GM04504 (cell line): ENCODE data around the gene BACH1.

Experiments
- DNase-seq: peaks from one replicate; pipeline ENCODE4 v3.0.0-alpha.2; 2012; ENCODE audit warnings: low read depth

Gene BACH1

DNA sequence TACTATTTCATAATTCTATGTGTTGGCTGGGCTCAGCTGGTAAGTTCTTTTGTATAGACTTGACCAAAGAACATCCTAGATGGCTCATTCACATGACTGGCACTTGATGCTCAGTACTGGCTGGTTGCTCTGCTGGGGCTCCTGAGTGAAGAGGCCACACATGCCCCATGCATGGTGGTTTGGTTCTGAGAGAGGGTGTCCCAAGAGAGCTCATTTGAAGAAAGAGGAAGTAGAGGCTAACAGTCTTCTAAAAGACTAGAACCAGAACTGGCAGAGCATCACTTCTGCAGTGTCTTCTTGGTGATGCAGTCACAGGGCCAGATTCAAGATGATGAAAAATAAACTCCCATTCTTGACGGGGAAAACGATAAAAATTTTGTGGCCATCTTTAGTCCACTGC, 5.2 kb upstream of the BACH1 start:
- DNase-seq = no peak

DNA sequence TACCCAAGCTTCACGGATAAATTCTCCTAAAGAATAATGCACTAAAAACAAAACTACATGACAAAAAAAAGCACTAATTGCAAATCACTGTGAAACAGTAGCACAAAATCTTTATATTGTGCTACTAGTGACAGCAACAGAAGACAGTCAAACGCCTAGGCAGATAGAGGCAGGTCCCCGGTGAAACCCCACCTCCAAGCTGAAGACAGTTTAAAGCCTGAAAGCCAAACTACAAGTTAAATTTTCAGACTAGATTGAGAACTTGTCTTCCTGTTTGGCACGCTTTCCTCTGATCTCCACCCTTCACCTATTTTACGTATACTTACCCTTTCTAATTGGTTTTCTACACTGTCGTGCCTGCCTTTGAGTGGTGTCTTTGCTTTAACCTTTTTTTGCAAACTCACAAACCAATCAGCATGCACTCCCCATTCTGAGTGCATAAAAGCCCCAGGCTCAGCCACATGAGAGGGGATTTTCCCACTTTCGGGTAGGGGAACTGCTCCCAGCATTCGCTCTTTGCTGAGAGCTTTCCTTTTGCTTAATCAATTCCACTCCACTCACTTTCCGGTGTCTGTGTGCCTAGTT, 3.6 kb upstream of the BACH1 start:
- no peak for DNase-seq

DNA sequence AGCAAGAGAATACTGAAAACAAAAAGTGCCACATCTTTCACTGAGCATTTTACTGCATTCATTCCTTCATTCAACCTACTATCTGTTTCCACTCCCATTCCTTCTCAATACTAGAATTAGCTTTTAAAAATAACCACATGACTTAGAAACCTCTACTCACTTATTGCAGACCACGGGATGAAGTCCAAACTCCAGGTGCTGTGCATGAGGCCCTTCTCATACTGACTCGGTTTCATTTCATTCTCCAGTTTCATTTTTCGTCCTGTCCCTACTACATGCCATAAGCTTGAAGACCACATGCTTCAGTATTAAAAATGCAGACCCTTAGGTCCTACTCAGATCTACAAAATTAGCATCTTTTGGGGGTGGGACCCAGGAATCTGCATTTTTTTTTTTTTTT, 2.3 kb upstream of the BACH1 start:
- DNase-seq = no peak

DNA sequence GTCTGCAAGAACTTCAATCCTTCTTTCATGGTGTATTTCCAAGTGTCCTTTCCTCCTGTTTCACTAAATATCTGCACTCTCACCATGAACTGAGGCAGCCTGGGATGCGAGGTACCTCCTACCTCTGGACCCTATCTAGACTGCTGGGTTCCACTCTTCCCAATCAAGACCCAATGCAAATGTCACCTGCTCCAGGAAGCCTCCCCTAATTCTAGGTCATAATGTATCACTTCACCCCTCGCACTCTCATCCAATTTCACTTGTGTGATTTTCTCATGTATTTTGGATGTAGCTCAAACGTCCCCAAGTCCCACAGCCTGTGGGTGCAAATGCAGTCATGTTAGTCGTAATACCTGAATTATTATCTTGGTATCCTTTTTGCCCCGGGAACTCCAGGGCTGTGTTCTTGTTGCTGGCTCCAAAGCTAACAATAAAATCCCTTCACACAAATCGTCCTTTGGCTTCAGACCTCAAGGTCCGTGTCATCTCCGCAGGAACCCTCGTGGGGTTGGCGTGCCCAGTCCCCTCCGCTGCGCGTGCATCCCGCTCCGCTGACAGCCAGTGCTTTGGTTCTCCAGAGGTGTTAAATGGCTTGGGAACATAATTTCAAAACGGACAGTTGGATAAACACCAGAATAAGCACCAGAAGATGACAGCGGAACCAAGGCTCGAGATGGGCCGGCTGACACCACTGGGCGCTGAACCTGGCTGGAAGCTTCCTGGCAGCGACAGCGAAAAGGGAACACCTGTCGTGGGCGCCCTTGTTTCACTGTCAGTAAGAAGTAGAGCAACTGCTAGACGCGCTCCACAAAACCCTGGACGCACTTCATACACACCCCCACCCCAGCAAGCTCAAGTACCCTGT, 1.0 kb upstream of the BACH1 start:
- DNase-seq = no peak

DNA sequence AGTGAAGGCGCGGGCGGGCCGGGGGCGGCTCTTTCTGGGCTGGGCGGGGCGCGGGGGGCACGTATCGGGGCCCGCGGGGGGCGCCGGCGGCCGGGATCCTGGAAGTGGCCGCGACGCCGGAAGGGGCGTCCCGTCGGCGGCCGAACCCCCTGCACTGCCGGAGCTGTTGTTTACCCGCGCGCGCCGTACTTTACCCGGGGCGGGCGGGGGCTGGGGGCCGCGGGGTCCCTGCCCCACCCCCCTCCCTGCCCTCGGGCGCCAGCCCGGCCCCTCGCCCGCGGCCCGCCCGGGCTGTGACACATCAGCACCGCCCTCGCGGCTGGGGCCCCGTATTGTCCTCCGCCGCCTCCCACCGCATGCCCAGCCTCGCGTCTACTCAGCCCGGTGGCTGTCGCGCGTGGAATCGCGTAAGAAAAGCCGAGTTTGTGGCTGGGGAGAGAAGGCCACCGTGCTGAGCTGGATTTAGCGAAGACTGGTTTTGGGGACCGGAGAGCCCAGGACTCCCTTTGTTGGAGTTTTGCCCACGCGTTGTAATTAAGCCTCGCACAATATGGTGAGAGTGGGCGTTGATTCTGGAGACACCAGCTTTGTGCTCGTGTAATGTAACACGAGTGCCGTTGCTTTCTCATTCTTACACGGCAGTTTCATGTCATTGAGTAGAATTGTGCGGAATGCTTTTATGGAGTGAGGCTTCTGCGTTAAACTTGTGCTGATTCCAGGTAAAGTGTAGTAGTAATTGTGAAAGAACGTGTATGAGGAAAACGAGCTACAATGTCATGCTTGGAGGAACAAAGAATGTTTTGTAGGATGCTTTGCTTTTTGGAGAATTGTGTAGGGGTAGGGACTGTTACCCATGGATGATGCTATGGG, 559 bp downstream of the BACH1 start:
- no peak for DNase-seq

DNA sequence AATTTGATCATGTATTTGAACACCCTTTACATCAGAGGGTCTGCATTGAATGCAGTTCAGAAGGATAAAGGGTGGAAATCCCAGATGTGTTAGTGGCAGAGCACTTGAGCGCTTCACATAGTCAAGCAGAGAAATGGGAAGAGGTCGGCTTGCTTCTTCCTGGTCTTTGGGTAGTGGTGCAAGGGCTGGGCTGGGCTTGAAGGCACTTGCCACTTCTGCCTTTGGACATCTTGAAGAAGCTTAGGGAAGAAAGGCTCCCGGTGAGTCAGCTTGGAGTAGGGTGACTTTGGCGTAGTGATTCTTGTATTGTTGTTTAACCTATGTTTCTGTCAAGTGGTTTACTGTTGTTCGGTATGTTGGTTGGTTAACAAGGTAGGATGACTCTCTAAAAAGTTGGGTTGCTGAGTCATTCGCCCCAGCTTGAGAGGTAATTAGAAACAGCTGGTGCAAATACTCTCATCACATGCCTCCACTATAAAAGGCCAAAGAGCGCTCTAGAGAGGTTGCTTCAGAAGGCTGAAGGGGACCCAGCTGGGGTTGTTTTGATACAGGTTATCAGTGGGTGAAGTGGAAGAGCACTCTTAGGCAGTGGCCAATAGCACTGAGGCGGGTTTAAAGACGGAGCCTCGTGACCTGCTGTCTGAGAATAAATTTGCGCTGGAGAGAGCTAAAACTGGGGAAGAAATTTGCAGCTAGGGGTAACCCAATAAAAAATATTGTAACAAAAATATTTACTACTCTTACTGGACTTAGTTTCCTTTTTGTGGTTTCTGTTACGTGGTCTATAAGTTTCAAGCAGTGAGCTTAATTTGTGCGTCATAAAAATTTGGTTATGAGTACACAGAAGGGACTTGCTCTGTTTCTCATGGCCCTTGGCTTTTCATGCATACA, 1.4 kb downstream of the BACH1 start:
- DNase-seq = peak; percentile 90

DNA sequence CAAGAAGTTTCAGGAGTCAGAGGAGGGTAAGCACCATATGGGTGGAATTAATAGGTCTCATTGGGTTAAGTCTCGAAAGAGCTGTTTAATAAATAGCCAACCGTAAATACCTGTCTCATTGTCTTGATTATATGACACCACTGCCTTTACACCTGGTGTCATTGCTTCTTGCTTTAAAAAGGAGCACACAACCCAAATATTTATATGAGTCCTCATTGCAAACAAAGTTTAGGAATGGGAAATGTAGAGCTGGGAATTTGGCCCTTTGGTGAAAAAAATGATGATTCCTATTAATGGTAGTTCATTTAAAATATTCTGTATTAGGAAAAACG, 2.1 kb downstream of the BACH1 start:
- DNase-seq = no peak

DNA sequence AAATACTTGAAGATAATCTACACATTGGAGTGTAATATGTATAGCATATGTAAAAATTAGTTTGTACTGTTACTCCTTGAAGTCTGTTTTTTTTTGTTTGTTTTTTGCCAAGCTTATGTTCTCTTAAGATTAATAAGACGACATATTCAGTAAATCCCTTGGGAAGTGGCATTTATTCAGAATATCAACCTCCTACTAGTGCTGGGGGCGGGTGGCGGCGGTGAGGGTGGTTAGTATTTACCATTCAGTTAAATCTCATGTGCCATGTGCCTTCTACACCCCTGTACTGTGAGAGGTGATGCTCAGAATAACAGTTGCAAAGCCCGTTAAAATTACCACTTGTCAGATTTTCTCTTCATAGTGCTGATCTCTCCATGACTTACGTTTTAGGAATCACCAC, 3.0 kb downstream of the BACH1 start:
- DNase-seq = no peak

DNA sequence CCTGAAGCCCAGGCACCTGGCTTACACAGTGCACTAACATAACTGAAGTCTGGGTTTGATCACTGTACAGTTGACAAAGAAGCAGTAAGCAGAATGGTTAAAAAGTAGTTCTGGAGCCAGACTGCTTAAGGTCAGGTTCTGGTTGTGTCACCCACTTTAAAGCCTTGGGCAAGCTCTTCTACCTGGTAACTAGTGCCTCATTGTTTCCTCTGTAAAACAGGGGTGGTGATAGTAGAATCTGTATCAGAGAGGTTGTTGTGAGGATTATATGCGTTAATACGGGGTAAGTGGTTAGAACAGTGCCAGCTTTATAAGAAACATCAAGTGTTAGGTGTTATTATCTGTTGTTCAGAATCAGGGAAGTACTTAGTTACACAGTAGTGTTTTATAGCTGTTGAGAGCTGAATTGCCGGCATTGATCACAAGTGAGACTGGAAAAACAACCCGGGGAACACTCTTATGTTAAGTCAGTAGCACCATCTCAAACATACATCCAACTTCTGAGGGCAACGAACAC, 3.7 kb downstream of the BACH1 start:
- DNase-seq = no peak

DNA sequence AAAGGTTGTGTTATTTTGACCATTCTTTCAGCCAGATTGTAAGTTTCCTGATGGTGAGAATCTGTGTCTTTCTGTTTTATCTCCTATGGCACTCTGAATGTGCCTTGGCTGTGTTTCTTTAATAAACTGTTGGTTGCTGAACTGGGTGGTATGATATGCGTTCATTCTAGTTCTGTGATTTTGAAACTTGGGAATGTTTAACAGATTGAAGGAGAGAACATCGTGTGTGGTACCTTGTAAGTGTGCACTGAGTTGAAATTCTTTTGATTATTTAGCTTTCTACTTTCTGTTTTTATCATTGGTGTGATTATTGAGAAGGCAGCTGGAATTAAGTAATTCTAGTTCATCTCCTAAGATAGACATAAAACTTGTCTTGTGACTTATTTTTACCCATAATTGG, 4.6 kb downstream of the BACH1 start:
- no peak for DNase-seq

DNA sequence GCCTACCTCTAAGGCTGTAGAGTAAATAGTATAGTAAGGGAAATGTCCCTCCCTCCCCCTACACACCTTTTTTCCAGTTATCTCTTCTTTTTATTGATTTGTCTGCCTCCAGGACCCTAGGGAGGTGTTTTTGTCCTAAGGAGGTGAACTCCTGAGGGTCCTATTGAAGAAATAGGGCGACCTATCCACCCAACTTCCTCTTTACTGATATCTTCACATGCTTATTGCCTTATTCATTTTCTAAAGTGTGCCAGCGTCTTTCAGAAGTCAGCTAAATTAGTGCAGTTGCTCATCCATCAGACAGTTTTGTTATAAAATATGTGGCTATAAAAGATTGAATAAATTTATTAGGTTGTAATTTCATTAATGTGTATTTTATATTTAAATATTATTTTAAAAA, 5.9 kb downstream of the BACH1 start:
- DNase-seq = no peak

DNA sequence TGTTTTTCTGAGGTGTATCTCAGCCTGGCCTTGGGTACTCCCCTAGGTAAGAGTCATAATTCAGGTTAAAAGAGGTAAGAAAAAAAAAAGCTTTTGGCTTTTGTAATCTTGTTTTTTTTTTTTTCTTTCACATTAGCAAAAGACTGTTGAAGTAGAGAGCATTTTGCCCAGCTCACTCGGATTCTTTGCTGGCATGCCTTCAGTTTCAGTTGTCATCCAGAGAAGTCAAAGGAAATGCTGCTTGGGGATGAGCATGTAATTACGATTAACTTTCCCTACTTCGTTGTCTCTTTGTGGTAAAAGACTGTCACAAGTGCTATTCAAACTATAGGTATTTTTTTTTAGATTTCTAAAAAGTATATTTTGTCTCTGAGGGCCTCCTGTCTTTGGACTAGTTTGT, 6.3 kb downstream of the BACH1 start:
- no peak for DNase-seq

DNA sequence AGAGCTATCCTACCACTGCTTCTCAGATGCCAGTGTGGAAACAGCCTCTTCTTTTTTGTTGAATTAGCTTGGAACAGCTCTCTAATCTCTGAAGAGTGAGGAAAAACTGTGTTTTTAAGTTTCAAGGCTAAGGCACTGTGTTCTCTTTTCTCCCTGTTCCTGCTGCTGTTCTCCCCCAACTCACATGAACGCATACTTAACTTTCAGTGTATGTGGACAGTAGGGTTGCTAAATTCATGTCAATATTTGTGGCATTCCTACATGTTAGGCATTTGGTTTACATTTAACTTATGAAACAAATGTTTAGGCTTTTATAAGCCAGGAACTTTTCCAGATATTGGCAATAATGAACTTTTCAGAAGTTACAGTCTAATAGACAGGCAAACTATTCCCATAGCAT, 6.8 kb downstream of the BACH1 start:
- no peak for DNase-seq

DNA sequence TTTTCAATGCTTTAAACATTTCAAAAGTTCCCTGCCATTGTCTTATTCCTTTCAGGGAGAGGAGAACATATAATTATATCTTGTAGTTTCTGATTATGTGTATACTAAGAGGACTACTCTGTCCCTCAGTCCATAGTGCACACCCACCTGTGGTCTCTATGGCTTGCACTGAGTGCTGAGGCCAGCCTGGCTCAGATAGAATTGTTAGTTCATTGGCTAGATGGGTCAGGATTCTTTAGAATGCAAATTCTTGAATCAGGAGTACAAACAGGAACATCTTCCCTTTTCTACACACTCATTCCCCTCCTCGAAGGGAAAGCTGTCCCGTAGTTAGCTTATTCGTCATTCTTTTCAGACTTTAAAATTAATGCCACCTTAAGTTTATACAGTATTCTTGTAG, 8.2 kb downstream of the BACH1 start:
- DNase-seq = no peak

DNA sequence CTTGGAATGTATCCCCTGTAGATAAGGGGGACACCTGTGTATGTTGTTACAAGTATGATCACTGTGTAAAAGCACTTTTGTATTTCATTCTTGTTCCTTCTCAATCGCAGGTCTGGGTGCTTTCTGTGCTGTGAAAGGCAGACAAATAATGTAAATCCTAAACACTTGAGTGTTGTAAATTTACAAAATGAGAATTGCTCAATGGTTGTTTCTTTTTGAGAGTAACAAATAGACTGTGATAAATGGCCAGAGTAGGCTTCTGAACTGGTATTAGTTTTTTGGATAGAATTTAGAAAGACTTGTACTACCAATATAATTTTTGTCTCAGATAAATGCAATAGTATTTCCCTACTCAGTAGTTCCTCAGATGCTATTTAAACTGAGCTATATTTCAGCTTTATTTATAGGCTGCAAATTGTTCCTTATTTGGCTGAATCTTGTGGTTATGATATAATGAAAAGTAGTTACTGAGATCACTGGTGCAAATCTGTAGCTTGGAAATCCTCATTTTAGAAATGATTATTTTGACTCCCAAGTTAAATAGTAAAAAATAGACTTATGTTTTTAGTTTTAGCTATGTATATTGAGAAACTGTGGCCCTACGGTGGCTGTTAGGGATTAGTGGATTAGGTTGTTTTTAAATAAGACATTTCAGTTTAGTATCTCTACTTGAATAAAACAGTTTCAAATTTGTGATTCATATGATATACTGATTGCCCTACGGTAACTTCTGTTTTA, 9.2 kb downstream of the BACH1 start:
- DNase-seq = no peak

DNA sequence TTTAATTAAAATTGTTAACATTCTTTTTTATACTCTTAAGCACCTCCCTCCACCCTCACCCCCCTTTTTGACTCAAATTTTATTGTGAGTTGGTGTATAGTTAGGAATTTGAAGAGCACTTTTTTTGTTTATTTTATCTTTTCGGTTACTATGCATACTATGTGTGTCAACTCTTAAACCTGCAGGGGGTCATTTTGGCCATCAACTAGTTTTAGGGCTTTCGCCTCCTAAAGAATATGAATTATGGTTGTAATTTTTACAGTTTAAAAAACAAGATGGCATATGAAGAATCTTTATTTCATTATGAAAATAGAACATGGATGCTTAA, 9.7 kb downstream of the BACH1 start:
- no peak for DNase-seq

DNA sequence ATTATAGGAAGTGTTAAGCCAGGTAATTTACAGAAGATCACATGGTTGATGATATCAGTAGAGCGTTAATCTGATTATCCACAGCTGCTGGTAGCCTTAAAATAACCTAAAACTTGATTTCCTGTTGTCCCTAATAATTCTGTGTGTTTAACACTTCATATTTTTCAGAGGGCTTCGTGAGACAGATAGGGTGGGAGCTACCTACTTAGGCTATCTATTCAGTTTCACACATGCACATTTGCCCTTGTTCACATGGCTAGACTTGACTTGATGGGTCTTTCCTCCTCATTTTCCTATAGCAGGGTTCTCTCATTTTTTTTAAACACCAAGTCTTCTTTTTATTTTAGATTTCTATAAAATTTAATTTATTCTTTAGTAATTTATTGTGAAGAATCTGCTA, 11.0 kb downstream of the BACH1 start:
- DNase-seq = no peak

DNA sequence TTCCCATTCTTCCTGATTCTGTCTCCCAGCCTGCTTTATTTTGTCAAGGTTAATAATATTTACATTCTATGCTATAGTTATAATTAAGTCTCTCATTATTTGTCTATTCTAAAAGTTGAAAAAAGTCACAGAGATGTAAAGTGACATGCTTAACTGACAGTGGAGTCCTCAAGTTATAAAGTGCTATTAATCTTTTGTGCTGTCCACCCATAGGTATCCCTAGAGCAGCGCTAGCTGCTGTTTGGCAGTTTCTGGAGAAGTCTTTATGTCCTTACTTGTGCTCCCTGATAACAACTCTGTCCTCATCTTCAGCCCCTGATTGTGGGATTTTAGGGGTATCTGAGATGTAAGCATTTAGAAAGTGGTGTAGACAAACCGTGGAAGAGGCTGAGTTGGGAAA, 13.1 kb downstream of the BACH1 start:
- DNase-seq = no peak

DNA sequence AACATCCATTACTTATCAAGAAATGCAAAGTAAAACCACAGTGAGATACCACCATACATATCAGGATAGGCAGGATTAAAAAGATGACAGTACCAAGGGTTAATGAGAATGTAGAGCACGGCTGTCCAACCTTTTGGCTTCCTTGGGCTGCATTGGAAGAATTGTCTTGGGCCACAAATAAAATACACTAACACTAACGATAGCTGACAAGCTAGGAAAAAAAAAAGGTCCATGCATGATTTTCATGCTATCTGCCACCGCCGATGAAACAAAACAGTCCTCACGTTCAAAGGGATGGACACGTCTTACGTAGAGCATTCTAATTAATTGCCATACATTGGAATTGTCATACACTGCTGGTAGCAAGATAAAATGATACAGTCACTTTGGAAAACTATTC, 14.3 kb downstream of the BACH1 start:
- DNase-seq = no peak

DNA sequence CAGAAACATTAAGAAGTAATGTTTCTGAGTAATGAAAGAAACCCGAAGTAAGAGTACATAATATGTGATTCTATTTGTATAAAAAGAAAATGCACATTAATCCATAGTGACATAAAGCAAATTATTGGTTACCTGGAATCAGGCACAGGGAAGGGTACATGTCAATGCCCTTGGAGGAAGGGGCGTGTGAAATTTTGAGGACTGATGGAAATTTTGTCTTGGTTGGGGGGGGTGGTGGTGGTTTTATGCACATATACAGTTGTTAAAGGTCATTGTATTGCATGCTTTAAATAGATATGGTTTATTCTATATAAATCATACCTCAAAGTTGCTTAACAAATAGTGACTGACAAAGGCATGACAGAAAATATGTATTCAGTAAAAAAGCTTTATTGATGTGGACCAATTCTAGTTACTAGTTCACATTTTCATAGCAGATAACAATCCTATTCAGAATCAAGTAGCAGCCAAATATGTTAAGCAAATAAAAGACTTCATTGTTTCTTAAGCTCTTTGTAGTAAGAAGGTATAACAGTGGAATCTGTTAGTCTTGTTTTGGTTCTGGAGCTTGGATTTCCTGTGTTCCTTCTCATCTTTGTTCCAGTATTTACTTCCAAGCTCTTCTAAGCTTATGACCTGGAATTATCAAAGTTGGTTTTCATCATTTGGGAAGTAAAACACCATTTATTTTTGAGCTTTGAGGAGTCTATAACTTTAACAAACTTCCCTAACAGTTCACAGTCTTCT, 15.1 kb downstream of the BACH1 start:
- DNase-seq = no peak
